Ishikawa (cell line): ENCODE measurements around the gene OR56B1.

ENCODE experiments used
- CEBPB ChIP-seq: IDR thresholded peaks from 2 replicates; pipeline ENCODE4 v1.6.1; 2012
- CREB1 ChIP-seq: IDR thresholded peaks from 2 replicates; pipeline ENCODE4 v1.6.1; 2012; ENCODE audit warnings: low read depth
- EGR1 ChIP-seq: IDR thresholded peaks from 2 replicates; pipeline ENCODE4 v1.6.1; 2012
- EP300 ChIP-seq: IDR thresholded peaks from 2 replicates; pipeline ENCODE4 v1.6.1; 2012; ENCODE audit warnings: borderline replicate concordance
- FOXM1 ChIP-seq: IDR thresholded peaks from 2 replicates; pipeline ENCODE4 v1.6.1; 2012; ENCODE audit warnings: low read depth, borderline replicate concordance
- MAX ChIP-seq: IDR thresholded peaks from 2 replicates; pipeline ENCODE4 v1.6.1; 2012
- NFIC ChIP-seq: IDR thresholded peaks from 2 replicates; pipeline ENCODE4 v1.6.1; 2012
- RAD21 ChIP-seq: IDR thresholded peaks from 2 replicates; pipeline ENCODE4 v1.6.1; 2012; ENCODE audit warnings: low read depth
- REST ChIP-seq: IDR thresholded peaks from 2 replicates; pipeline ENCODE4 v1.6.1; 2012; ENCODE audit warnings: low read depth, mild to moderate bottlenecking
- TCF12 ChIP-seq: IDR thresholded peaks from 2 replicates; pipeline ENCODE4 v1.6.1; 2012; ENCODE audit warnings: low read depth
- TEAD4 ChIP-seq: IDR thresholded peaks from 2 replicates; pipeline ENCODE4 v1.6.1; 2012
- USF1 ChIP-seq: IDR thresholded peaks from 2 replicates; pipeline ENCODE4 v1.6.1; 2012
- YY1 ChIP-seq: IDR thresholded peaks from 2 replicates; pipeline ENCODE4 v1.6.1; 2012; ENCODE audit warnings: low read depth
- ZBTB7A ChIP-seq: IDR thresholded peaks from 2 replicates; pipeline ENCODE4 v1.6.1; 2012; ENCODE audit warnings: low read depth

Gene OR56B1

GRCh38 chr11:5767056-5767455 is 30.8 kb downstream of the OR56B1 start:
- TF ChIP-seq ZBTB7A (no peak), TEAD4 (no peak), USF1 (no peak), CEBPB (no peak), MAX (no peak)

- TF ChIP-seq RAD21 (no peak), REST (no peak), YY1 (no peak), ZBTB7A (no peak), EP300 (no peak), MAX (no peak), TCF12 (no peak), EGR1 (no peak), NFIC (no peak), FOXM1 (no peak), CREB1 (no peak)
These were observed 47.0 kb downstream of the OR56B1 start, which contains the start of gene OR52N5 for GRCh38 chr11:5783255-5783654. Gene OR52N5, minus strand, starts transcription at chr11:5783355. Its CDS starts 4,721 bp downstream, at chr11:5778634.
